ENCODE data around the gene UBE2N. TPM values are rescaled to one million over a fixed set of nuclear protein-coding genes. Genes with fewer than 3 reads are reported as not detected.
A peak's percentile ranks its signal among the peaks of the same experiment; 100 is the strongest.

The UBE2N gene
- total RNA-seq, 5 donors from 2014 or later (not counting 1 experiment from before 2014, with no cell fraction given) = 66.3 to 81.7 (median 79.2) TPM

GRCh38 chr12:93363841-93364297, 77.9 kb downstream of the UBE2N start:
- H3K4me1 ChIP-seq (ENCODE audit: control insufficient read depth in 1 of 2, extremely low read depth in 1 of 2, insufficient read depth in 2 of 2, low read length in 2 of 2) = peaks cover 7 to 8% of the 10 kb centered on the region in 2 experiments
- no peak overlapping the region for H3K27ac ChIP-seq (ENCODE audit: low read length)
- H3K9me3 Mint-ChIP-seq = no peaks in the 10 kb centered on the region
- no peak overlapping the region for H3K4me3 ChIP-seq (ENCODE audit: control insufficient read depth in 1 of 2, extremely low read depth in 1 of 2, low read length in 1 of 2)
- H3K4me1 Mint-ChIP-seq = peaks cover 12 to 13% (median 12%) of the 10 kb centered on the region in 3 donors
- DNase-seq (peak in 2 of 35 experiments; percentile 14 to 15), ATAC-seq (replicated peaks in 1 of 4) (peak; percentile 40 to 74 (median 68))
- H3K27me3 Mint-ChIP-seq = no peaks in the 10 kb centered on the region
- H3K27ac Mint-ChIP-seq = peak overlapping the region; percentile 13 to 47
- no peaks in the 10 kb centered on the region for H3K27me3 ChIP-seq (replicated peaks in 1 of 2; ENCODE audit: control insufficient read depth in 2 of 2, extremely low read depth in 1 of 2, insufficient read depth in 2 of 2, low read length in 1 of 2)
- H3K36me3 Mint-ChIP-seq = no peaks in the 10 kb centered on the region
- CTCF ChIA-PET = interaction anchor here (0.6 to 1.5 kb wide), 6 partner anchors 17 to 568 kb away, joined by 3 to 5 read pairs (median 4); no protein-coding TSS in a partner anchor
- no peaks in the 10 kb centered on the region for H3K9me3 ChIP-seq
- WGBS (ENCODE audit: insufficient coverage) = no CpG with 5 or more reads among the region's 3 CpGs
- POLR2A ChIA-PET = interaction anchor here (0.6 to 0.7 kb wide), 2 partner anchors 1218 to 1584 kb away, joined by 3 read pairs; no protein-coding TSS in a partner anchor
- H3K4me3 Mint-ChIP-seq = peak overlapping the region in 1 of 3 donors; percentile 42
- H3K36me3 ChIP-seq (ENCODE audit: control insufficient read depth in 2 of 2, extremely low read depth in 1 of 2, insufficient read depth in 1 of 2, low read length in 1 of 2) = no peaks in the 10 kb centered on the region

GRCh38 chr12:93361151-93361919, 80.4 kb downstream of the UBE2N start:
- CTCF ChIA-PET = no interaction called here
- H3K4me3 ChIP-seq (ENCODE audit: control insufficient read depth in 1 of 2, extremely low read depth in 1 of 2, low read length in 1 of 2) = no peak overlapping the region
- H3K36me3 Mint-ChIP-seq = no peaks in the 10 kb centered on the region
- H3K36me3 ChIP-seq (ENCODE audit: control insufficient read depth in 2 of 2, extremely low read depth in 1 of 2, insufficient read depth in 1 of 2, low read length in 1 of 2) = no peaks in the 10 kb centered on the region
- H3K9me3 Mint-ChIP-seq = no peaks in the 10 kb centered on the region
- peaks cover 12 to 13% (median 12%) of the 10 kb centered on the region in 3 donors for H3K4me1 Mint-ChIP-seq
- H3K9me3 ChIP-seq = no peaks in the 10 kb centered on the region
- no peaks in the 10 kb centered on the region for H3K27me3 ChIP-seq (replicated peaks in 1 of 2; ENCODE audit: control insufficient read depth in 2 of 2, extremely low read depth in 1 of 2, insufficient read depth in 2 of 2, low read length in 1 of 2)
- no peak overlapping the region for H3K27ac ChIP-seq (ENCODE audit: low read length)
- WGBS (ENCODE audit: insufficient coverage) = no CpG with 5 or more reads among the region's 5 CpGs
- H3K27ac Mint-ChIP-seq = no peak overlapping the region
- peaks cover 7 to 8% of the 10 kb centered on the region in 2 experiments for H3K4me1 ChIP-seq (ENCODE audit: control insufficient read depth in 1 of 2, extremely low read depth in 1 of 2, insufficient read depth in 2 of 2, low read length in 2 of 2)
- H3K4me3 Mint-ChIP-seq = no peak overlapping the region
- no peak for ATAC-seq (replicated peaks in 1 of 4)
- no peaks in the 10 kb centered on the region for H3K27me3 Mint-ChIP-seq
- DNase-seq = no peak
- POLR2A ChIA-PET = interaction anchor here in 1 of 2 donors (0.5 kb wide), 1 partner anchor 462 kb away, joined by 4 read pairs; no protein-coding TSS in a partner anchor

GRCh38 chr12:93360688-93361087, 81.1 kb downstream of the UBE2N start:
- peaks cover 12 to 13% (median 12%) of the 10 kb centered on the region in 3 donors for H3K4me1 Mint-ChIP-seq
- no peak overlapping the region for H3K27ac Mint-ChIP-seq
- no peaks in the 10 kb centered on the region for H3K36me3 Mint-ChIP-seq
- no peaks in the 10 kb centered on the region for H3K27me3 Mint-ChIP-seq
- Histone ChIP-seq H3K4me1 (ENCODE audit: control insufficient read depth in 1 of 2, extremely low read depth in 1 of 2, insufficient read depth in 2 of 2, low read length in 2 of 2) (peaks cover 7 to 8% of the 10 kb centered on the region in 2 experiments), H3K27me3 (replicated peaks in 1 of 2; ENCODE audit: control insufficient read depth in 2 of 2, extremely low read depth in 1 of 2, insufficient read depth in 2 of 2, low read length in 1 of 2) (no peaks in the 10 kb centered on the region), H3K36me3 (ENCODE audit: control insufficient read depth in 2 of 2, extremely low read depth in 1 of 2, insufficient read depth in 1 of 2, low read length in 1 of 2) (no peaks in the 10 kb centered on the region), H3K9me3 (no peaks in the 10 kb centered on the region), H3K4me3 (ENCODE audit: control insufficient read depth in 1 of 2, extremely low read depth in 1 of 2, low read length in 1 of 2) (no peak overlapping the region), H3K27ac (ENCODE audit: low read length) (no peak overlapping the region)
- H3K4me3 Mint-ChIP-seq = no peak overlapping the region
- DNase-seq = no peak
- H3K9me3 Mint-ChIP-seq = no peaks in the 10 kb centered on the region
- WGBS (ENCODE audit: insufficient coverage) = no CpG with 5 or more reads among the region's 2 CpGs
- no peak for ATAC-seq (replicated peaks in 1 of 4)
- CTCF ChIA-PET = no interaction called here
- POLR2A ChIA-PET = interaction anchor here in 1 of 2 donors (0.5 kb wide), 1 partner anchor 462 kb away, joined by 4 read pairs; no protein-coding TSS in a partner anchor

- Mint-ChIP-seq H3K27ac (no peak overlapping the region), H3K27me3 (no peaks in the 10 kb centered on the region), H3K4me1 (peaks cover 5 to 7% (median 7%) of the 10 kb centered on the region in 3 donors), H3K9me3 (no peaks in the 10 kb centered on the region), H3K36me3 (no peaks in the 10 kb centered on the region), H3K4me3 (no peak overlapping the region)
- DNase-seq = no peak
- Histone ChIP-seq H3K27me3 (replicated peaks in 1 of 2; ENCODE audit: control insufficient read depth in 2 of 2, extremely low read depth in 1 of 2, insufficient read depth in 2 of 2, low read length in 1 of 2) (no peaks in the 10 kb centered on the region), H3K9me3 (no peaks in the 10 kb centered on the region), H3K27ac (ENCODE audit: low read length) (no peak overlapping the region), H3K4me1 (ENCODE audit: control insufficient read depth in 1 of 2, extremely low read depth in 1 of 2, insufficient read depth in 2 of 2, low read length in 2 of 2) (peaks cover 1 to 7% of the 10 kb centered on the region in 2 experiments), H3K4me3 (ENCODE audit: control insufficient read depth in 1 of 2, extremely low read depth in 1 of 2, low read length in 1 of 2) (no peak overlapping the region), H3K36me3 (ENCODE audit: control insufficient read depth in 2 of 2, extremely low read depth in 1 of 2, insufficient read depth in 1 of 2, low read length in 1 of 2) (no peaks in the 10 kb centered on the region)
- no CpG with 5 or more reads among the region's 2 CpGs for WGBS (ENCODE audit: insufficient coverage)
- ChIA-PET CTCF (interaction anchor here in 1 of 2 donors (0.7 kb wide), 1 partner anchor 1039 kb away, joined by 3 read pairs; no protein-coding TSS in a partner anchor), POLR2A (no interaction called here)
- ATAC-seq (replicated peaks in 1 of 4) = no peak
These were observed 82.9 kb downstream of the UBE2N start for GRCh38 chr12:93358821-93359220.

- Histone ChIP-seq H3K36me3 (ENCODE audit: control insufficient read depth in 2 of 2, extremely low read depth in 1 of 2, insufficient read depth in 1 of 2, low read length in 1 of 2) (no peaks in the 10 kb centered on the region), H3K27me3 (replicated peaks in 1 of 2; ENCODE audit: control insufficient read depth in 2 of 2, extremely low read depth in 1 of 2, insufficient read depth in 2 of 2, low read length in 1 of 2) (peaks cover 0 to 2% of the 10 kb centered on the region in 2 experiments), H3K27ac (ENCODE audit: low read length) (no peak overlapping the region), H3K4me1 (ENCODE audit: control insufficient read depth in 1 of 2, extremely low read depth in 1 of 2, insufficient read depth in 2 of 2, low read length in 2 of 2) (no peaks in the 10 kb centered on the region), H3K4me3 (ENCODE audit: control insufficient read depth in 1 of 2, extremely low read depth in 1 of 2, low read length in 1 of 2) (no peak overlapping the region), H3K9me3 (no peaks in the 10 kb centered on the region)
- no peaks in the 10 kb centered on the region for H3K27me3 Mint-ChIP-seq
- no peaks in the 10 kb centered on the region for H3K36me3 Mint-ChIP-seq
- no peak overlapping the region for H3K4me3 Mint-ChIP-seq
- WGBS (ENCODE audit: insufficient coverage) = no CpG with 5 or more reads among the region's 2 CpGs
- H3K27ac Mint-ChIP-seq = no peak overlapping the region
- CTCF ChIA-PET = no interaction called here
- POLR2A ChIA-PET = no interaction called here
- DNase-seq (no peak), ATAC-seq (replicated peaks in 1 of 4) (no peak)
- no peaks in the 10 kb centered on the region for H3K9me3 Mint-ChIP-seq
- peaks cover 0 to under 1% (median under 1%) of the 10 kb centered on the region in 3 donors for H3K4me1 Mint-ChIP-seq
These were observed 83.7 kb downstream of the UBE2N start for GRCh38 chr12:93358058-93358457.

DNA sequence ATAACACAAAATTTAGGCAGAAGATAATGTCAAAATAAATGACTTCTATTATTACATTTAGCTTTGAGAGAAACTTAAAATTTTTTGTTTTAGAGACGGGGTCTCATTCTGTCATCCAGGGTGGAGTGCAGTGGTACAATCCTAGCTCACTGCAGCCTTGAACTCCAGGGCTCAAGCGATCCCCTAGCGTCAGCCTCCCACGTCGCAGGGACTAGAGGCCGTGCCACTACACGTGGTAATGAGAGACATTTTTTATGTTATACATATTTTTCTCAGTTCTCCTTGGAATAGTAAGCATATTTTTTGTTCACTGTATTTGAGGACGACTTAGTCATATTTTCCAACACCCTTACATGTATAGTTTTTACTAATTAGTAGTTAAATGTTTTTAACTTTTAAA, 85.5 kb downstream of the UBE2N start:
- H3K27me3 ChIP-seq (replicated peaks in 1 of 2; ENCODE audit: control insufficient read depth in 2 of 2, extremely low read depth in 1 of 2, insufficient read depth in 2 of 2, low read length in 1 of 2) = peaks cover 0 to 2% of the 10 kb centered on the region in 2 experiments
- H3K4me3 ChIP-seq (ENCODE audit: control insufficient read depth in 1 of 2, extremely low read depth in 1 of 2, low read length in 1 of 2) = no peak overlapping the region
- ChIA-PET CTCF (no interaction called here), POLR2A (no interaction called here)
- Mint-ChIP-seq H3K4me3 (no peak overlapping the region), H3K4me1 (no peaks in the 10 kb centered on the region), H3K27me3 (peaks cover 0 to 5% of the 10 kb centered on the region in 2 donors), H3K36me3 (no peaks in the 10 kb centered on the region), H3K9me3 (no peaks in the 10 kb centered on the region), H3K27ac (no peak overlapping the region)
- ATAC-seq (replicated peaks in 1 of 4) = no peak
- H3K4me1 ChIP-seq (ENCODE audit: control insufficient read depth in 1 of 2, extremely low read depth in 1 of 2, insufficient read depth in 2 of 2, low read length in 2 of 2) = no peaks in the 10 kb centered on the region
- H3K36me3 ChIP-seq (ENCODE audit: control insufficient read depth in 2 of 2, extremely low read depth in 1 of 2, insufficient read depth in 1 of 2, low read length in 1 of 2) = no peaks in the 10 kb centered on the region
- no peak overlapping the region for H3K27ac ChIP-seq (ENCODE audit: low read length)
- no peak for DNase-seq
- H3K9me3 ChIP-seq = no peaks in the 10 kb centered on the region
- WGBS (ENCODE audit: insufficient coverage) = no CpG with 5 or more reads among the region's 8 CpGs

Data from T-cell (primary cell).